Stimulated activated CD8-positive, alpha-beta memory T cell treated with anti-CD3 and anti-CD28 coated beads, Interleukin-7, amount 100 ng/mL, for 1 hour (primary cell): ENCODE results near the gene NUDT3.
"Not testable (repeated sequence)": the region's sequence is repeated elsewhere in the genome, so short reads cannot be mapped to it uniquely, and the experiment has no call there.

Source experiments
- DNase-seq, 2 donors: peaks; one replicate each; pipeline ENCODE4 v3.0.0-alpha.2; 2020; ENCODE audit warnings: low read depth in 2 of 2

The NUDT3 gene

GRCh38 chr6:34343806-34344205, 48.7 kb downstream of the NUDT3 start:
- DNase-seq = no peak

- no peak for DNase-seq
Observed at GRCh38 chr6:34342247-34342646, 50.2 kb downstream of the NUDT3 start.

GRCh38 chr6:34341481-34341971, 50.9 kb downstream of the NUDT3 start:
- DNase-seq = no peak

- no peak for DNase-seq
Observed at GRCh38 chr6:34340906-34341480, 51.5 kb downstream of the NUDT3 start.

- no peak for DNase-seq
Observed at GRCh38 chr6:34340394-34340793, 52.1 kb downstream of the NUDT3 start.

- DNase-seq = no peak
Observed at GRCh38 chr6:34339971-34340370, 52.5 kb downstream of the NUDT3 start.

- no peak for DNase-seq
Observed at GRCh38 chr6:34339432-34339831, 53.0 kb downstream of the NUDT3 start.

- DNase-seq = no peak
Observed at GRCh38 chr6:34338811-34339210, 53.7 kb downstream of the NUDT3 start.

- no peak for DNase-seq
Observed at GRCh38 chr6:34338377-34338776, 54.1 kb downstream of the NUDT3 start.

GRCh38 chr6:34334796-34335416, 57.6 kb downstream of the NUDT3 start:
- DNase-seq = no peak

GRCh38 chr6:34333858-34334257, 58.6 kb downstream of the NUDT3 start:
- no peak for DNase-seq

GRCh38 chr6:34332251-34333198, 59.9 kb downstream of the NUDT3 start:
- no peak for DNase-seq

- no peak for DNase-seq
Observed at GRCh38 chr6:34331371-34332050, 61.0 kb downstream of the NUDT3 start.

- DNase-seq = not testable (repeated sequence)
Observed at GRCh38 chr6:34329814-34330213, 62.7 kb downstream of the NUDT3 start.

- DNase-seq = no peak
Observed at GRCh38 chr6:34328969-34329368, 63.5 kb downstream of the NUDT3 start.

GRCh38 chr6:34327313-34328205, 64.9 kb downstream of the NUDT3 start:
- DNase-seq = not testable (repeated sequence)

GRCh38 chr6:34325633-34326032, 66.8 kb downstream of the NUDT3 start:
- no peak for DNase-seq

- no peak for DNase-seq
Observed at GRCh38 chr6:34324738-34325444, 67.6 kb downstream of the NUDT3 start.

GRCh38 chr6:34324221-34324620, 68.2 kb downstream of the NUDT3 start:
- DNase-seq = not testable (repeated sequence)

GRCh38 chr6:34323300-34323699, 69.2 kb downstream of the NUDT3 start:
- DNase-seq = no peak
